KOPT-K1 (cell line): ENCODE data around the gene TELO2.
A peak's percentile ranks its signal among the peaks of the same experiment; 100 is the strongest.

Experiments
- H3K27ac ChIP-seq: fragments of 200-600 bp; sonication (generic); 2 replicates; pipeline ENCODE4 v1.5.1; 2016; ENCODE audit warnings: antibody characterized with exemption, mild to moderate bottlenecking, low read depth, low read length; ENCODE audit not compliant: poor library complexity, severe bottlenecking
- H3K36me3 ChIP-seq: fragments of 200-600 bp; sonication (generic); 2 replicates; pipeline ENCODE4 v1.5.1; 2017; ENCODE audit warnings: antibody characterized with exemption, mild to moderate bottlenecking, low read length, moderate library complexity; ENCODE audit not compliant: insufficient read depth
- H3K9me3 ChIP-seq: fragments of 200-600 bp; sonication (generic); 2 replicates; pipeline ENCODE4 v1.5.1; 2017; ENCODE audit warnings: antibody characterized with exemption, low read length, mild to moderate bottlenecking; ENCODE audit not compliant: insufficient read depth, poor library complexity, severe bottlenecking

Gene TELO2

GRCh38 chr16:1537138-1537577 is 44.0 kb downstream of the TELO2 start:
- no peaks in the 10 kb centered on the region for H3K9me3 ChIP-seq
- no peak overlapping the region for H3K27ac ChIP-seq
- H3K36me3 ChIP-seq, result no peaks in the 10 kb centered on the region

- peak overlapping the region; percentile 25 for H3K27ac ChIP-seq
- H3K36me3 ChIP-seq, result no peaks in the 10 kb centered on the region
- no peaks in the 10 kb centered on the region for H3K9me3 ChIP-seq
Observed at GRCh38 chr16:1537763-1538289, 44.7 kb downstream of the TELO2 start.

- Histone ChIP-seq H3K36me3 (no peaks in the 10 kb centered on the region), H3K27ac (peak overlapping the region; percentile 25), H3K9me3 (no peaks in the 10 kb centered on the region)
Observed at GRCh38 chr16:1538804-1539520, 45.8 kb downstream of the TELO2 start.

- H3K36me3 ChIP-seq, result no peaks in the 10 kb centered on the region
Observed at GRCh38 chr16:1539720-1540555, 46.8 kb downstream of the TELO2 start.

GRCh38 chr16:1540556-1540855 is 47.3 kb downstream of the TELO2 start:
- H3K36me3 ChIP-seq, result no peaks in the 10 kb centered on the region
- H3K27ac ChIP-seq, result no peak overlapping the region
- no peaks in the 10 kb centered on the region for H3K9me3 ChIP-seq

More at GRCh38 chr16:1539720-1540555, 46.8 kb downstream of the TELO2 start:
- Histone ChIP-seq H3K9me3 (no peaks in the 10 kb centered on the region), H3K27ac (no peak overlapping the region)

- Histone ChIP-seq H3K36me3 (no peaks in the 10 kb centered on the region), H3K9me3 (no peaks in the 10 kb centered on the region), H3K27ac (no peak overlapping the region)
Observed at GRCh38 chr16:1541293-1542165, 48.4 kb downstream of the TELO2 start.

GRCh38 chr16:1542166-1542500 is 49.0 kb downstream of the TELO2 start:
- Histone ChIP-seq H3K9me3 (no peaks in the 10 kb centered on the region), H3K36me3 (no peaks in the 10 kb centered on the region), H3K27ac (no peak overlapping the region)

- Histone ChIP-seq H3K36me3 (no peaks in the 10 kb centered on the region), H3K9me3 (no peaks in the 10 kb centered on the region), H3K27ac (no peak overlapping the region)
Observed at GRCh38 chr16:1542533-1542932, 49.4 kb downstream of the TELO2 start.

- no peak overlapping the region for H3K27ac ChIP-seq
- no peaks in the 10 kb centered on the region for H3K9me3 ChIP-seq
- no peaks in the 10 kb centered on the region for H3K36me3 ChIP-seq
Observed at GRCh38 chr16:1543085-1543896, 50.1 kb downstream of the TELO2 start.

- Histone ChIP-seq H3K36me3 (no peaks in the 10 kb centered on the region), H3K9me3 (no peaks in the 10 kb centered on the region), H3K27ac (no peak overlapping the region)
Observed at GRCh38 chr16:1545044-1546040, 52.2 kb downstream of the TELO2 start.

GRCh38 chr16:1546430-1546829 is 53.3 kb downstream of the TELO2 start:
- Histone ChIP-seq H3K27ac (no peak overlapping the region), H3K9me3 (no peaks in the 10 kb centered on the region), H3K36me3 (no peaks in the 10 kb centered on the region)

- H3K27ac ChIP-seq, result no peak overlapping the region
- H3K9me3 ChIP-seq, result no peaks in the 10 kb centered on the region
- H3K36me3 ChIP-seq, result no peaks in the 10 kb centered on the region
Observed at GRCh38 chr16:1548233-1548632, 55.1 kb downstream of the TELO2 start.

- Histone ChIP-seq H3K9me3 (no peaks in the 10 kb centered on the region), H3K36me3 (no peaks in the 10 kb centered on the region), H3K27ac (no peak overlapping the region)
Observed at GRCh38 chr16:1548727-1549126, 55.6 kb downstream of the TELO2 start.
